ENCODE data around the gene ME2. TPM values are rescaled to one million over a fixed set of nuclear protein-coding genes. Genes with fewer than 3 reads are reported as not detected.
"Not testable (repeated sequence)": the region's sequence is repeated elsewhere in the genome, so short reads cannot be mapped to it uniquely, and the experiment has no call there.

Gene ME2
- total and polyA plus RNA-seq, 7 donors = 40.2 to 75.1 (median 60.1) TPM

GRCh38 chr18:50850307-50851065 is 28.4 kb upstream of the ME2 start:
- H3K4me3 ChIP-seq = no peak overlapping the region
- no peak overlapping the region for H3K27ac ChIP-seq
- no peaks in the 10 kb centered on the region for H3K4me1 ChIP-seq
- DNase-seq = no peak
- H3K9me3 ChIP-seq = no peaks in the 10 kb centered on the region
- intact Hi-C loops (cut with DNase I) = no loop called here
- TF ChIP-seq, protein P1, sequence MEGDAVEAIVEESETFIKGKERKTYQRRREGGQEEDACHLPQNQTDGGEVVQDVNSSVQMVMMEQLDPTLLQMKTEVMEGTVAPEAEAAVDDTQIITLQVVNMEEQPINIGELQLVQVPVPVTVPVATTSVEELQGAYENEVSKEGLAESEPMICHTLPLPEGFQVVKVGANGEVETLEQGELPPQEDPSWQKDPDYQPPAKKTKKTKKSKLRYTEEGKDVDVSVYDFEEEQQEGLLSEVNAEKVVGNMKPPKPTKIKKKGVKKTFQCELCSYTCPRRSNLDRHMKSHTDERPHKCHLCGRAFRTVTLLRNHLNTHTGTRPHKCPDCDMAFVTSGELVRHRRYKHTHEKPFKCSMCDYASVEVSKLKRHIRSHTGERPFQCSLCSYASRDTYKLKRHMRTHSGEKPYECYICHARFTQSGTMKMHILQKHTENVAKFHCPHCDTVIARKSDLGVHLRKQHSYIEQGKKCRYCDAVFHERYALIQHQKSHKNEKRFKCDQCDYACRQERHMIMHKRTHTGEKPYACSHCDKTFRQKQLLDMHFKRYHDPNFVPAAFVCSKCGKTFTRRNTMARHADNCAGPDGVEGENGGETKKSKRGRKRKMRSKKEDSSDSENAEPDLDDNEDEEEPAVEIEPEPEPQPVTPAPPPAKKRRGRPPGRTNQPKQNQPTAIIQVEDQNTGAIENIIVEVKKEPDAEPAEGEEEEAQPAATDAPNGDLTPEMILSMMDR (IDR thresholded peaks at IDR 0.05) = no peak
- no peak for TF ChIP-seq POLR2A (IDR thresholded peaks at IDR 0.05)
- no peak for TF ChIP-seq POLR2AphosphoS5 (IDR thresholded peaks at IDR 0.05)
- no peak for TF ChIP-seq EP300 (IDR thresholded peaks at IDR 0.05)
- 94 to 95% methylated on average over 5 of the region's 5 CpGs for WGBS, 2 donors
- H3K36me3 ChIP-seq = no peaks in the 10 kb centered on the region
- no peaks in the 10 kb centered on the region for H3K27me3 ChIP-seq

GRCh38 chr18:50853863-50854271 is 25.1 kb upstream of the ME2 start:
- TF ChIP-seq, protein P1 (IDR thresholded peaks at IDR 0.05) = no peak
- TF ChIP-seq POLR2AphosphoS5 (IDR thresholded peaks at IDR 0.05) = no peak
- H3K9me3 ChIP-seq = no peaks in the 10 kb centered on the region
- peak overlapping the region in 1 of 4 donors; percentile 11 for H3K27ac ChIP-seq
- H3K27me3 ChIP-seq = no peaks in the 10 kb centered on the region
- 14 to 71% methylated on average over 6 of the region's 6 CpGs for WGBS, 2 donors
- H3K36me3 ChIP-seq = no peaks in the 10 kb centered on the region
- intact Hi-C loops (cut with DNase I) = no loop called here
- H3K4me3 ChIP-seq = no peak overlapping the region
- H3K4me1 ChIP-seq = no peaks in the 10 kb centered on the region
- DNase-seq = peak; percentile 69

- no peaks in the 10 kb centered on the region for H3K27me3 ChIP-seq
- H3K4me3 ChIP-seq = no peak overlapping the region
- intact Hi-C loops (cut with DNase I) = no loop called here
- H3K4me1 ChIP-seq = no peaks in the 10 kb centered on the region
- no peak overlapping the region for H3K27ac ChIP-seq
- no peaks in the 10 kb centered on the region for H3K36me3 ChIP-seq
- no peak for DNase-seq
- TF ChIP-seq POLR2A (IDR thresholded peaks at IDR 0.05) (no peak), POLR2AphosphoS5 (IDR thresholded peaks at IDR 0.05) (no peak), EP300 (IDR thresholded peaks at IDR 0.05) (no peak)
- TF ChIP-seq, protein P1 (IDR thresholded peaks at IDR 0.05) = no peak
- H3K9me3 ChIP-seq = no peaks in the 10 kb centered on the region
- 93 to 97% methylated on average over 13 of the region's 13 CpGs for WGBS, 2 donors
These were observed 22.8 kb upstream of the ME2 start for GRCh38 chr18:50855976-50856757.

DNA sequence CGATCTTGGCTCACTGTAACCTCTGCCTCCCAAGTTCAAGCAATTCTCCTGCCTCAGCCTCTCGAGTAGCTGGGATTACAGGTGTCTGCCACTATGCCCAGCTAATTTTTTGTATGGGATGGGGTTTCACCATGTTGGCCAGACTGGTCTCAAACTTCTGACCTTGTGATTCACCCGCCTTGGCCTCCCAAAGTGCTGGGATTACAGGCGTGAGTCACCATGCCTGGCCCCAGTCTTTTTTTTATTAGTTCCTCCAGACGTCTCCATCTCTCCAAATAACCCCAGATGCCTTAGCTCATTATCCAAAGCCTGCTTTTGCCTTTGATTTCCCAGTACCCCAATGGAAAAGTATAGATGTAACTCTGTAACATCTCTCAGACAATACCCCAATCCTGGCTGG is 21.8 kb upstream of the ME2 start:
- H3K36me3 ChIP-seq; H3K9me3 ChIP-seq; intact Hi-C loops (cut with DNase I); H3K27ac ChIP-seq; H3K4me3 ChIP-seq; H3K27me3 ChIP-seq; H3K4me1 ChIP-seq; DNase-seq: not testable (repeated sequence)
- 48 to 58% methylated on average over 5 of the region's 5 CpGs for WGBS, 2 donors

GRCh38 chr18:50857694-50858093 is 21.2 kb upstream of the ME2 start:
- no peaks in the 10 kb centered on the region for H3K27me3 ChIP-seq
- DNase-seq = no peak
- H3K36me3 ChIP-seq = no peaks in the 10 kb centered on the region
- H3K4me3 ChIP-seq = no peak overlapping the region
- intact Hi-C loops (cut with DNase I) = no loop called here
- no peak for TF ChIP-seq POLR2AphosphoS5 (IDR thresholded peaks at IDR 0.05)
- TF ChIP-seq POLR2A (IDR thresholded peaks at IDR 0.05) = no peak
- no peak for TF ChIP-seq EP300 (IDR thresholded peaks at IDR 0.05)
- TF ChIP-seq, protein P1 (IDR thresholded peaks at IDR 0.05) = no peak
- H3K27ac ChIP-seq = no peak overlapping the region
- WGBS, 2 donors = 86 to 88% methylated on average over 3 of the region's 3 CpGs
- no peaks in the 10 kb centered on the region for H3K4me1 ChIP-seq
- no peaks in the 10 kb centered on the region for H3K9me3 ChIP-seq
